ENCODE data around the gene GMPR2. TPM values are rescaled to one million over a fixed set of nuclear protein-coding genes. Genes with fewer than 3 reads are reported as not detected.

Gene GMPR2
- total and polyA plus RNA-seq, 2 of the 13 experiments (the other 11 are each of a cell fraction or from before 2014, with no cell fraction given) = 210 to 273 TPM

DNA sequence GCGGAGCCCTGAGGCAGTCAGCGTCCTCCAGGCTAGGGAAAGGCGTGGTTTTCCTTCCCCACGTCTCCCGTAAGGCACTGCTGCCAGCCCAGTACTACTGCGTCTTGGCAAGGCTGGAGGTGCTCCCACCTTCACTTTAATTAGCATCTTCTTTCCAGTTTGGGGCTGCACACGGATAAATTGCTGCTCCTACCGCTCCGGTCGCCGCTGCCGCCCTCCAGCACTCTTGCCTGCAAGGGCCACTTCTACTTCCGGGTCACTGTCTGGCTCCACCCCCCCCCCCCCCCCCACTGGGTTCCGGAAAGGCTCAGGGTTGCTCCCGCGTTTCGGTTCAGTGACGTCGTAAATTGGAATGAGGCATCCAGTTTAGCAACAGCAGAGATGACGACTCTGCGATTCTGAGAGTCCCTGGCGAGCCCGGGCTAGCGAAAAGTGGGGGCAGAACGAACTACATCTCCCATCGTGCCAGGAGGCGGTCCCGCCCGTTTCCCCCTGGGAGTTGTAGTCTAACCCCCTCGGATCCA, 546 bp upstream of the GMPR2 start, which contains the start of gene NEDD8 (continued):
- TF ChIP-seq, protein P1, sequence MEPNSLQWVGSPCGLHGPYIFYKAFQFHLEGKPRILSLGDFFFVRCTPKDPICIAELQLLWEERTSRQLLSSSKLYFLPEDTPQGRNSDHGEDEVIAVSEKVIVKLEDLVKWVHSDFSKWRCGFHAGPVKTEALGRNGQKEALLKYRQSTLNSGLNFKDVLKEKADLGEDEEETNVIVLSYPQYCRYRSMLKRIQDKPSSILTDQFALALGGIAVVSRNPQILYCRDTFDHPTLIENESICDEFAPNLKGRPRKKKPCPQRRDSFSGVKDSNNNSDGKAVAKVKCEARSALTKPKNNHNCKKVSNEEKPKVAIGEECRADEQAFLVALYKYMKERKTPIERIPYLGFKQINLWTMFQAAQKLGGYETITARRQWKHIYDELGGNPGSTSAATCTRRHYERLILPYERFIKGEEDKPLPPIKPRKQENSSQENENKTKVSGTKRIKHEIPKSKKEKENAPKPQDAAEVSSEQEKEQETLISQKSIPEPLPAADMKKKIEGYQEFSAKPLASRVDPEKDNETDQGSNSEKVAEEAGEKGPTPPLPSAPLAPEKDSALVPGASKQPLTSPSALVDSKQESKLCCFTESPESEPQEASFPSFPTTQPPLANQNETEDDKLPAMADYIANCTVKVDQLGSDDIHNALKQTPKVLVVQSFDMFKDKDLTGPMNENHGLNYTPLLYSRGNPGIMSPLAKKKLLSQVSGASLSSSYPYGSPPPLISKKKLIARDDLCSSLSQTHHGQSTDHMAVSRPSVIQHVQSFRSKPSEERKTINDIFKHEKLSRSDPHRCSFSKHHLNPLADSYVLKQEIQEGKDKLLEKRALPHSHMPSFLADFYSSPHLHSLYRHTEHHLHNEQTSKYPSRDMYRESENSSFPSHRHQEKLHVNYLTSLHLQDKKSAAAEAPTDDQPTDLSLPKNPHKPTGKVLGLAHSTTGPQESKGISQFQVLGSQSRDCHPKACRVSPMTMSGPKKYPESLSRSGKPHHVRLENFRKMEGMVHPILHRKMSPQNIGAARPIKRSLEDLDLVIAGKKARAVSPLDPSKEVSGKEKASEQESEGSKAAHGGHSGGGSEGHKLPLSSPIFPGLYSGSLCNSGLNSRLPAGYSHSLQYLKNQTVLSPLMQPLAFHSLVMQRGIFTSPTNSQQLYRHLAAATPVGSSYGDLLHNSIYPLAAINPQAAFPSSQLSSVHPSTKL (CRISPR knock-in tag; IDR thresholded peaks at IDR 0.05) = peak; percentile 43; the same call in 1 of the 2 replicates
- TF ChIP-seq, protein P2, sequence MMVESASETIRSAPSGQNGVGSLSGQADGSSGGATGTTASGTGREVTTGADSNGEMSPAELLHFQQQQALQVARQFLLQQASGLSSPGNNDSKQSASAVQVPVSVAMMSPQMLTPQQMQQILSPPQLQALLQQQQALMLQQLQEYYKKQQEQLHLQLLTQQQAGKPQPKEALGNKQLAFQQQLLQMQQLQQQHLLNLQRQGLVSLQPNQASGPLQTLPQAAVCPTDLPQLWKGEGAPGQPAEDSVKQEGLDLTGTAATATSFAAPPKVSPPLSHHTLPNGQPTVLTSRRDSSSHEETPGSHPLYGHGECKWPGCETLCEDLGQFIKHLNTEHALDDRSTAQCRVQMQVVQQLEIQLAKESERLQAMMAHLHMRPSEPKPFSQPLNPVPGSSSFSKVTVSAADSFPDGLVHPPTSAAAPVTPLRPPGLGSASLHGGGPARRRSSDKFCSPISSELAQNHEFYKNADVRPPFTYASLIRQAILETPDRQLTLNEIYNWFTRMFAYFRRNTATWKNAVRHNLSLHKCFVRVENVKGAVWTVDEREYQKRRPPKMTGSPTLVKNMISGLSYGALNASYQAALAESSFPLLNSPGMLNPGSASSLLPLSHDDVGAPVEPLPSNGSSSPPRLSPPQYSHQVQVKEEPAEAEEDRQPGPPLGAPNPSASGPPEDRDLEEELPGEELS (CRISPR knock-in tag; IDR thresholded peaks at IDR 0.05) = no peak; the same call in 1 of the 2 replicates
- TF ChIP-seq, protein P3, sequence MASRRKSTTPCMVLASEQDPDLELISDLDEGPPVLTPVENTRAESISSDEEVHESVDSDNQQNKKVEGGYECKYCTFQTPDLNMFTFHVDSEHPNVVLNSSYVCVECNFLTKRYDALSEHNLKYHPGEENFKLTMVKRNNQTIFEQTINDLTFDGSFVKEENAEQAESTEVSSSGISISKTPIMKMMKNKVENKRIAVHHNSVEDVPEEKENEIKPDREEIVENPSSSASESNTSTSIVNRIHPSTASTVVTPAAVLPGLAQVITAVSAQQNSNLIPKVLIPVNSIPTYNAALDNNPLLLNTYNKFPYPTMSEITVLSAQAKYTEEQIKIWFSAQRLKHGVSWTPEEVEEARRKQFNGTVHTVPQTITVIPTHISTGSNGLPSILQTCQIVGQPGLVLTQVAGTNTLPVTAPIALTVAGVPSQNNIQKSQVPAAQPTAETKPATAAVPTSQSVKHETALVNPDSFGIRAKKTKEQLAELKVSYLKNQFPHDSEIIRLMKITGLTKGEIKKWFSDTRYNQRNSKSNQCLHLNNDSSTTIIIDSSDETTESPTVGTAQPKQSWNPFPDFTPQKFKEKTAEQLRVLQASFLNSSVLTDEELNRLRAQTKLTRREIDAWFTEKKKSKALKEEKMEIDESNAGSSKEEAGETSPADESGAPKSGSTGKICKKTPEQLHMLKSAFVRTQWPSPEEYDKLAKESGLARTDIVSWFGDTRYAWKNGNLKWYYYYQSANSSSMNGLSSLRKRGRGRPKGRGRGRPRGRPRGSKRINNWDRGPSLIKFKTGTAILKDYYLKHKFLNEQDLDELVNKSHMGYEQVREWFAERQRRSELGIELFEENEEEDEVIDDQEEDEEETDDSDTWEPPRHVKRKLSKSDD (CRISPR knock-in tag; IDR thresholded peaks at IDR 0.05; ENCODE audit: low read depth) = peak; percentile 53
- TF ChIP-seq GATAD1 (CRISPR knock-in tag; IDR thresholded peaks at IDR 0.05) = peak; percentile 87
- TF ChIP-seq HINFP (CRISPR knock-in tag; IDR thresholded peaks at IDR 0.05; ENCODE audit: low read depth) = no peak; the same call in none of the 2 replicates
- TF ChIP-seq CHD2 (IDR thresholded peaks at IDR 0.05; ENCODE audit: low read depth, low read length) = peak; percentile 51; the same call in 1 of the 2 replicates
- peak; percentile 76; the same call in 1 of the 2 replicates for TF ChIP-seq ZNF232 (CRISPR knock-in tag; IDR thresholded peaks at IDR 0.05; ENCODE audit: borderline replicate concordance)
- TF ChIP-seq, protein P4, sequence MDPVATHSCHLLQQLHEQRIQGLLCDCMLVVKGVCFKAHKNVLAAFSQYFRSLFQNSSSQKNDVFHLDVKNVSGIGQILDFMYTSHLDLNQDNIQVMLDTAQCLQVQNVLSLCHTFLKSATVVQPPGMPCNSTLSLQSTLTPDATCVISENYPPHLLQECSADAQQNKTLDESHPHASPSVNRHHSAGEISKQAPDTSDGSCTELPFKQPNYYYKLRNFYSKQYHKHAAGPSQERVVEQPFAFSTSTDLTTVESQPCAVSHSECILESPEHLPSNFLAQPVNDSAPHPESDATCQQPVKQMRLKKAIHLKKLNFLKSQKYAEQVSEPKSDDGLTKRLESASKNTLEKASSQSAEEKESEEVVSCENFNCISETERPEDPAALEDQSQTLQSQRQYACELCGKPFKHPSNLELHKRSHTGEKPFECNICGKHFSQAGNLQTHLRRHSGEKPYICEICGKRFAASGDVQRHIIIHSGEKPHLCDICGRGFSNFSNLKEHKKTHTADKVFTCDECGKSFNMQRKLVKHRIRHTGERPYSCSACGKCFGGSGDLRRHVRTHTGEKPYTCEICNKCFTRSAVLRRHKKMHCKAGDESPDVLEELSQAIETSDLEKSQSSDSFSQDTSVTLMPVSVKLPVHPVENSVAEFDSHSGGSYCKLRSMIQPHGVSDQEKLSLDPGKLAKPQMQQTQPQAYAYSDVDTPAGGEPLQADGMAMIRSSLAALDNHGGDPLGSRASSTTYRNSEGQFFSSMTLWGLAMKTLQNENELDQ (CRISPR knock-in tag; IDR thresholded peaks at IDR 0.05; ENCODE audit: borderline replicate concordance) = peak; percentile 96; the same call in 1 of the 2 replicates
- TF ChIP-seq HMGXB3 (CRISPR knock-in tag; IDR thresholded peaks at IDR 0.05; ENCODE audit: borderline replicate concordance) = peak; percentile 76; the same call in 1 of the 2 replicates
